ENCODE results near the gene TTBK1. TPM values are rescaled to one million over a fixed set of nuclear protein-coding genes. Genes with fewer than 3 reads are reported as not detected.

TTBK1 gene
- total and polyA plus RNA-seq, 2 donors (not counting 1 experiment from before 2014, with no cell fraction given) = under 0.01 TPM; not detected in 1

DNA sequence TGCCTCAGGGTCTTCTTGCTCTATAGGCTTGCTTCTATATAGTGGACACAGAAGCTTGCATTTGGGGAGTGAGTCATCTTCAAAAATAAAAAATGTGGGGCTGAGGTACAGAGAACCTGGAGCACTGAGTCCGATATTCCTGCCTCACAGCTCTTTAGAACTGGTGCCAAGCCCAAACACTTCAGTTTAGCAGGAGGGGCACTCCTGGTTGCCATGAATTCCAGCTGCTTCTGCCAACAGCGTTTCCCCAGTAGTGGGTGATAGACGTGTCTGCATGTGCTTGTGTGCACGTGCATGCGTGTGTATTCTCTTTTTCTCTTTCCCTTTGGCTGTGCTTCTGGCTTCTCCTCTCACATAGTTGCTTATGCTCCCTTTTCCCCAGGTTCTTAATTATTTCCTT, 25.9 kb upstream of the TTBK1 start:
- no peak overlapping the region for H3K4me3 ChIP-seq (replicated peaks in 1 of 4; ENCODE audit: control extremely low read depth in 1 of 4, insufficient read depth in 1 of 4, low read depth in 3 of 4, low read length in 4 of 4)
- H3K4me1 ChIP-seq (ENCODE audit: control insufficient read depth, extremely low read depth, insufficient read depth, low read length) = no peaks in the 10 kb centered on the region
- no peaks in the 10 kb centered on the region for H3K27me3 ChIP-seq (ENCODE audit: control insufficient read depth, insufficient read depth, low read length)
- TF ChIP-seq EZH2 (IDR thresholded peaks at IDR 0.05; ENCODE audit: low read length, missing control alignments) = no peak
- TF ChIP-seq, protein P1, sequence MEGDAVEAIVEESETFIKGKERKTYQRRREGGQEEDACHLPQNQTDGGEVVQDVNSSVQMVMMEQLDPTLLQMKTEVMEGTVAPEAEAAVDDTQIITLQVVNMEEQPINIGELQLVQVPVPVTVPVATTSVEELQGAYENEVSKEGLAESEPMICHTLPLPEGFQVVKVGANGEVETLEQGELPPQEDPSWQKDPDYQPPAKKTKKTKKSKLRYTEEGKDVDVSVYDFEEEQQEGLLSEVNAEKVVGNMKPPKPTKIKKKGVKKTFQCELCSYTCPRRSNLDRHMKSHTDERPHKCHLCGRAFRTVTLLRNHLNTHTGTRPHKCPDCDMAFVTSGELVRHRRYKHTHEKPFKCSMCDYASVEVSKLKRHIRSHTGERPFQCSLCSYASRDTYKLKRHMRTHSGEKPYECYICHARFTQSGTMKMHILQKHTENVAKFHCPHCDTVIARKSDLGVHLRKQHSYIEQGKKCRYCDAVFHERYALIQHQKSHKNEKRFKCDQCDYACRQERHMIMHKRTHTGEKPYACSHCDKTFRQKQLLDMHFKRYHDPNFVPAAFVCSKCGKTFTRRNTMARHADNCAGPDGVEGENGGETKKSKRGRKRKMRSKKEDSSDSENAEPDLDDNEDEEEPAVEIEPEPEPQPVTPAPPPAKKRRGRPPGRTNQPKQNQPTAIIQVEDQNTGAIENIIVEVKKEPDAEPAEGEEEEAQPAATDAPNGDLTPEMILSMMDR (conservative IDR thresholded peaks at IDR 0.05 in 1 of 2, IDR thresholded peaks at IDR 0.05 in 1 of 2; ENCODE audit: low read depth in 1 of 2, low read length in 2 of 2) = no peak
- no peak overlapping the region for H3K9ac ChIP-seq (ENCODE audit: insufficient read depth, low read length)
- H3K27ac ChIP-seq (ENCODE audit: insufficient read depth, low read length) = no peak overlapping the region
- H3K79me2 ChIP-seq (ENCODE audit: control insufficient read depth, insufficient read depth, low read length) = no peaks in the 10 kb centered on the region
- H3K36me3 ChIP-seq (ENCODE audit: control insufficient read depth, insufficient read depth, low read length) = peaks cover 7% of the 10 kb centered on the region
- no peaks in the 10 kb centered on the region for H3K9me3 ChIP-seq (ENCODE audit: control insufficient read depth, insufficient read depth, low read depth, low read length)
- H3K4me2 ChIP-seq (ENCODE audit: extremely low read depth, insufficient read depth, low read length) = no peak overlapping the region
- DNase-seq (ENCODE audit: low read depth in 2 of 2) = no peak
- H2AFZ ChIP-seq (ENCODE audit: low read length) = no peak overlapping the region
- H4K20me1 ChIP-seq (ENCODE audit: control insufficient read depth, extremely low read depth, insufficient read depth, low read length) = no peaks in the 10 kb centered on the region

DNA sequence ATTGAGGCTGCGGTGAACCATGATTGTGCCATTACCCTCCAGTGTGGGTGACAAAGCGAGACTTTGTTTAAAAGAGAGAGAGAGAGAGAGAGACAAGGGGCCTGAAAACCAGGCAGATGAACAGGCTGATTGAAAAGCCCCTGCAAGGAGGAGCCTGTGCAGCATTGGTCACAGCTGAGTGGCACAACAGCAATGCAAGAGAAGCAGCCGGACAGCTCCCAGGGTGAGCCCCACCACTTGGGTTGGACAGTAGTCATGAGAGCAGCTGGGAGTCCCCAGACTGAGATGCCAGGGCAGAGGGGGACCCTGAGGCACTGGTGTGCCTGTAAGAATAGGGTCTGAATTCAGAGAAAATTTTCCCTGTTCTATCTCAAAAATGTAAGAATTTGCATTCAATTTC, 24.2 kb upstream of the TTBK1 start:
- no peak overlapping the region for H3K9ac ChIP-seq (ENCODE audit: insufficient read depth, low read length)
- H3K4me1 ChIP-seq (ENCODE audit: control insufficient read depth, extremely low read depth, insufficient read depth, low read length) = no peaks in the 10 kb centered on the region
- H3K4me2 ChIP-seq (ENCODE audit: extremely low read depth, insufficient read depth, low read length) = no peak overlapping the region
- peaks cover 14% of the 10 kb centered on the region for H3K36me3 ChIP-seq (ENCODE audit: control insufficient read depth, insufficient read depth, low read length)
- no peak for TF ChIP-seq EZH2 (IDR thresholded peaks at IDR 0.05; ENCODE audit: low read length, missing control alignments)
- TF ChIP-seq, protein P1 (conservative IDR thresholded peaks at IDR 0.05 in 1 of 2, IDR thresholded peaks at IDR 0.05 in 1 of 2; ENCODE audit: low read depth in 1 of 2, low read length in 2 of 2) = no peak
- H3K9me3 ChIP-seq (ENCODE audit: control insufficient read depth, insufficient read depth, low read depth, low read length) = no peaks in the 10 kb centered on the region
- H3K79me2 ChIP-seq (ENCODE audit: control insufficient read depth, insufficient read depth, low read length) = no peaks in the 10 kb centered on the region
- H3K4me3 ChIP-seq (replicated peaks in 1 of 4; ENCODE audit: control extremely low read depth in 1 of 4, insufficient read depth in 1 of 4, low read depth in 3 of 4, low read length in 4 of 4) = no peak overlapping the region
- H3K27ac ChIP-seq (ENCODE audit: insufficient read depth, low read length) = no peak overlapping the region
- H2AFZ ChIP-seq (ENCODE audit: low read length) = no peak overlapping the region
- H3K27me3 ChIP-seq (ENCODE audit: control insufficient read depth, insufficient read depth, low read length) = no peaks in the 10 kb centered on the region
- no peak for DNase-seq (ENCODE audit: low read depth in 2 of 2)
- H4K20me1 ChIP-seq (ENCODE audit: control insufficient read depth, extremely low read depth, insufficient read depth, low read length) = no peaks in the 10 kb centered on the region

DNA sequence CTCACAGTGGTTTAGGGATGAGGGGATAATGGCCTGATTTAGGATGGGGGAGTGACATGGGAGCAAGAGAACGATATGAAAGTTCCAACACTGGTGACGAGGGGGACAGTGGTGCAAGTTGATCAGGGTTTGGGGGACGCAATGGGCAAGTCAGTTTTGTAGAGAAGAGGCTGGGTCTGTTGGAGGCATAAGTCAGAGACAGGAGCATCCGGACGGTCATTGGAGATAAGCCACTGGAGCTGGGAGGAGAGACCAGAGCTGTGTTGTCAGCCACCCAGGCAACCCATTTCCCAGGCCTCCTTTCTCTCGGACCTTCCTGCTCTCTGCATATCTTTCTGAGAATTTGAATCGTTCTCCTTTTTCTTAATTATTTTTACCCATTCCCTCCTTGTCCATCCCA, 23.5 kb upstream of the TTBK1 start:
- H2AFZ ChIP-seq (ENCODE audit: low read length) = no peak overlapping the region
- no peak overlapping the region for H3K9ac ChIP-seq (ENCODE audit: insufficient read depth, low read length)
- TF ChIP-seq EZH2 (IDR thresholded peaks at IDR 0.05; ENCODE audit: low read length, missing control alignments) = no peak
- TF ChIP-seq, protein P1 (conservative IDR thresholded peaks at IDR 0.05 in 1 of 2, IDR thresholded peaks at IDR 0.05 in 1 of 2; ENCODE audit: low read depth in 1 of 2, low read length in 2 of 2) = no peak
- no peak for DNase-seq (ENCODE audit: low read depth in 2 of 2)
- peaks cover 14% of the 10 kb centered on the region for H3K36me3 ChIP-seq (ENCODE audit: control insufficient read depth, insufficient read depth, low read length)
- H4K20me1 ChIP-seq (ENCODE audit: control insufficient read depth, extremely low read depth, insufficient read depth, low read length) = no peaks in the 10 kb centered on the region
- H3K9me3 ChIP-seq (ENCODE audit: control insufficient read depth, insufficient read depth, low read depth, low read length) = no peaks in the 10 kb centered on the region
- H3K4me3 ChIP-seq (replicated peaks in 1 of 4; ENCODE audit: control extremely low read depth in 1 of 4, insufficient read depth in 1 of 4, low read depth in 3 of 4, low read length in 4 of 4) = no peak overlapping the region
- no peaks in the 10 kb centered on the region for H3K79me2 ChIP-seq (ENCODE audit: control insufficient read depth, insufficient read depth, low read length)
- H3K27me3 ChIP-seq (ENCODE audit: control insufficient read depth, insufficient read depth, low read length) = no peaks in the 10 kb centered on the region
- H3K27ac ChIP-seq (ENCODE audit: insufficient read depth, low read length) = no peak overlapping the region
- no peak overlapping the region for H3K4me2 ChIP-seq (ENCODE audit: extremely low read depth, insufficient read depth, low read length)
- no peaks in the 10 kb centered on the region for H3K4me1 ChIP-seq (ENCODE audit: control insufficient read depth, extremely low read depth, insufficient read depth, low read length)

Measured in fibroblast of lung (primary cell).